Measurements from ENCODE around the gene CAMP. TPM values are rescaled to one million over a fixed set of nuclear protein-coding genes. Genes with fewer than 3 reads are reported as not detected.
A peak's percentile ranks its signal among the peaks of the same experiment; 100 is the strongest.

CAMP gene
- total RNA-seq, 1 donor = not detected

- Histone ChIP-seq H3K4me3 (ENCODE audit: insufficient read depth, low read length) (no peak overlapping the region), H3K27me3 (ENCODE audit: insufficient read depth, low read length) (no peaks in the 10 kb centered on the region), H2AFZ (ENCODE audit: low read length) (no peak overlapping the region), H3K4me1 (ENCODE audit: insufficient read depth, low read length) (no peaks in the 10 kb centered on the region), H3K79me2 (ENCODE audit: insufficient read depth, low read length) (no peaks in the 10 kb centered on the region), H4K20me1 (ENCODE audit: insufficient read depth, low read length) (no peaks in the 10 kb centered on the region), H3K4me2 (ENCODE audit: insufficient read depth, low read length) (no peak overlapping the region), H3K9me3 (ENCODE audit: low read depth, low read length) (no peaks in the 10 kb centered on the region), H3K27ac (ENCODE audit: low read depth, low read length) (no peak overlapping the region), H3K36me3 (ENCODE audit: insufficient read depth, low read length) (no peaks in the 10 kb centered on the region)
- peak; percentile 8 for DNase-seq (ENCODE audit: insufficient read length, low spot score, missing footprints)
- no peak for TF ChIP-seq CTCF (IDR thresholded peaks at IDR 0.05; ENCODE audit: extremely low read depth, low read depth, low read length)
These were observed 24.1 kb downstream of the CAMP start for GRCh38 chr3:48247401-48247811.

- Histone ChIP-seq H3K4me2 (ENCODE audit: insufficient read depth, low read length) (no peak overlapping the region), H3K9me3 (ENCODE audit: low read depth, low read length) (no peaks in the 10 kb centered on the region), H3K27ac (ENCODE audit: low read depth, low read length) (no peak overlapping the region), H3K4me3 (ENCODE audit: insufficient read depth, low read length) (no peak overlapping the region), H3K79me2 (ENCODE audit: insufficient read depth, low read length) (no peaks in the 10 kb centered on the region), H3K27me3 (ENCODE audit: insufficient read depth, low read length) (no peaks in the 10 kb centered on the region), H4K20me1 (ENCODE audit: insufficient read depth, low read length) (no peaks in the 10 kb centered on the region), H3K36me3 (ENCODE audit: insufficient read depth, low read length) (no peaks in the 10 kb centered on the region), H3K4me1 (ENCODE audit: insufficient read depth, low read length) (no peaks in the 10 kb centered on the region), H2AFZ (ENCODE audit: low read length) (no peak overlapping the region)
- TF ChIP-seq CTCF (IDR thresholded peaks at IDR 0.05; ENCODE audit: extremely low read depth, low read depth, low read length) = no peak
- DNase-seq (ENCODE audit: insufficient read length, low spot score, missing footprints) = no peak
These were observed 25.0 kb downstream of the CAMP start for GRCh38 chr3:48248095-48248850.

- no peak for DNase-seq (ENCODE audit: insufficient read length, low spot score, missing footprints)
- no peaks in the 10 kb centered on the region for H4K20me1 ChIP-seq (ENCODE audit: insufficient read depth, low read length)
- no peak for TF ChIP-seq CTCF (IDR thresholded peaks at IDR 0.05; ENCODE audit: extremely low read depth, low read depth, low read length)
- no peaks in the 10 kb centered on the region for H3K79me2 ChIP-seq (ENCODE audit: insufficient read depth, low read length)
- H3K4me3 ChIP-seq (ENCODE audit: insufficient read depth, low read length) = no peak overlapping the region
- H3K4me1 ChIP-seq (ENCODE audit: insufficient read depth, low read length) = no peaks in the 10 kb centered on the region
- no peak overlapping the region for H3K27ac ChIP-seq (ENCODE audit: low read depth, low read length)
- no peaks in the 10 kb centered on the region for H3K27me3 ChIP-seq (ENCODE audit: insufficient read depth, low read length)
- H3K4me2 ChIP-seq (ENCODE audit: insufficient read depth, low read length) = no peak overlapping the region
- no peaks in the 10 kb centered on the region for H3K36me3 ChIP-seq (ENCODE audit: insufficient read depth, low read length)
- H3K9me3 ChIP-seq (ENCODE audit: low read depth, low read length) = no peaks in the 10 kb centered on the region
- no peak overlapping the region for H2AFZ ChIP-seq (ENCODE audit: low read length)
These were observed 33.3 kb downstream of the CAMP start for GRCh38 chr3:48256557-48256956.

DNA sequence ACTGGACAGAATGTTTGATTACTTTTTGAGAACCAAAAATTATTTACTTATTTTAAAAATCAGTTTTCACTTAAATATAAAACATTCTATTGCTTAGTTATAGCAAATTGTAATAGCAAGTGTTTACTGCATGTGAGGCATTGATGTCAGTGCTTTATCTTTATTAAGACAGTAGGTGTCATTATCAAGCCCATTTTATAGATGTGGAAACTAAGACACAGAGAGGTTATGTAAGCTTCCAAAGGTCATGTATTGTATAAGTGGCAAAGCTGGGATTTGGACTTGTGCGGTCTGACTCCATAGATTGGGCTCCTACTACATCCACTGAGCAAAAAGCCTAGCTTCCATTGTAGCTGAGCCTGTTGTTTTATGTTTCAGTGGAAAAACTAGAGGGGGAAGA is 35.2 kb downstream of the CAMP start:
- no peaks in the 10 kb centered on the region for H4K20me1 ChIP-seq (ENCODE audit: insufficient read depth, low read length)
- H2AFZ ChIP-seq (ENCODE audit: low read length) = no peak overlapping the region
- DNase-seq (ENCODE audit: insufficient read length, low spot score, missing footprints) = no peak
- no peaks in the 10 kb centered on the region for H3K36me3 ChIP-seq (ENCODE audit: insufficient read depth, low read length)
- no peaks in the 10 kb centered on the region for H3K9me3 ChIP-seq (ENCODE audit: low read depth, low read length)
- H3K4me2 ChIP-seq (ENCODE audit: insufficient read depth, low read length) = no peak overlapping the region
- no peak for TF ChIP-seq CTCF (IDR thresholded peaks at IDR 0.05; ENCODE audit: extremely low read depth, low read depth, low read length)
- no peaks in the 10 kb centered on the region for H3K27me3 ChIP-seq (ENCODE audit: insufficient read depth, low read length)
- no peaks in the 10 kb centered on the region for H3K4me1 ChIP-seq (ENCODE audit: insufficient read depth, low read length)
- no peak overlapping the region for H3K4me3 ChIP-seq (ENCODE audit: insufficient read depth, low read length)
- H3K27ac ChIP-seq (ENCODE audit: low read depth, low read length) = no peak overlapping the region
- no peaks in the 10 kb centered on the region for H3K79me2 ChIP-seq (ENCODE audit: insufficient read depth, low read length)

Measured in osteoblast (primary cell).